HepG2 (cell line): ENCODE data around the gene MYD88.

Experiments
- AHR ChIP-seq: IDR thresholded peaks from 2 replicates; pipeline ENCODE4 v1.6.1; 2018; ENCODE audit warnings: missing genetic modification reagents, missing compliant biosample characterization
- ATM ChIP-seq: fragments of 450-650 bp; IDR thresholded peaks from 2 replicates; pipeline ENCODE4 v1.7.1; 2017; ENCODE audit warnings: mild to moderate bottlenecking, borderline replicate concordance
- BRF2 ChIP-seq: sonication (generic); formaldehyde crosslinking; IDR thresholded peaks from 2 replicates; pipeline ENCODE4 v1.8.1; 2022; ENCODE audit warnings: mild to moderate bottlenecking, missing genetic modification reagents
- GABPA ChIP-seq, 2 experiments: IDR thresholded peaks; 2 replicates each; pipeline ENCODE4 v1.6.1; 2011 to 2016; ENCODE audit warnings: low read depth in 2 of 2, low read length in 1 of 2, missing biosample characterization in 1 of 2, missing genetic modification characterization in 1 of 2
- KLF12 ChIP-seq: sonication (generic); formaldehyde crosslinking; IDR thresholded peaks from 2 replicates; pipeline ENCODE4 v1.4.0; 2020; ENCODE audit warnings: missing genetic modification reagents, borderline replicate concordance
- KLF16 ChIP-seq, 2 experiments: sonication (generic) in 1 of 2; formaldehyde crosslinking in 1 of 2; IDR thresholded peaks; 2 replicates each; pipeline versions ENCODE4 v1.6.1 to v1.8.0; 2016 to 2023; ENCODE audit warnings: missing genetic modification reagents in 2 of 2, missing compliant biosample characterization in 1 of 2
- MEIS2 ChIP-seq: sonication (generic); formaldehyde crosslinking; IDR thresholded peaks from 2 replicates; pipeline ENCODE4 v1.9.0; 2021; ENCODE audit warnings: mild to moderate bottlenecking, missing genetic modification reagents
- POLR2A ChIP-seq, 2 experiments: IDR thresholded peaks; 2 replicates each; pipeline ENCODE4 v1.6.1; 2011; ENCODE audit warnings: low read depth in 2 of 2, low read length in 2 of 2, mild to moderate bottlenecking in 1 of 2, moderate library complexity in 1 of 2; ENCODE audit not compliant: insufficient read depth in 1 of 2
- RBM22 ChIP-seq: fragments of 200-400 bp; formaldehyde crosslinking; optimal IDR thresholded peaks from 2 replicates; pipeline ENCODE3; 2017; ENCODE audit warnings: mild to moderate bottlenecking, low read length, moderate library complexity
- TRIM24 ChIP-seq: sonication (generic); formaldehyde crosslinking; IDR thresholded peaks from 2 replicates; pipeline ENCODE4 v1.8.0; 2022; ENCODE audit warnings: mild to moderate bottlenecking, missing genetic modification reagents
- ZNF350 ChIP-seq: sonication (generic); formaldehyde crosslinking; IDR thresholded peaks from 2 replicates; pipeline ENCODE4 v1.4.0; 2020; ENCODE audit warnings: mild to moderate bottlenecking, low read depth, missing genetic modification reagents, borderline replicate concordance

DNA sequence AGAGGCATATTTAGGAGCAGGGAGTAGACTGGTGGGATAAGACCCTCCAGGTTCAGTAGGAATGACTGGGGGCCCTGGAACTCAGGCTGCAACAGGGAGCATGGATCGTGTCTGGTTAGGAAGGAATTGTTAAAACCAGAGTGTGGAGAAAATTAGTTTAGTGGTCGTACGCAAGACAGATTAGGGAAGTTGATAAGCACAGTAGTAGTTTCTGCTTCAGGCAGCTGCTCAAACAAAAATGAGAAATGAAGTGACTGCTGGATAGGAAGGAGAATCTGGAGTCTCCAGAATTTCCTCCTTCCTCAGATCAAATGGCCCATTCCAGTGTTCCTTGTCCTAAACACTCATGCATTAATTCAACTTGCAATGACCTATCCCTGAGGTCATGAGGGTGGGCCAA lies 11.2 kb downstream of the MYD88 start:
- TF ChIP-seq KLF12 (CRISPR knock-in tag): no peak
- TF ChIP-seq TRIM24 (CRISPR knock-in tag): no peak
- no peak for TF ChIP-seq MEIS2 (CRISPR knock-in tag)
- no peak for TF ChIP-seq AHR (CRISPR knock-in tag)
- TF ChIP-seq ATM: no peak
- TF ChIP-seq KLF16 (CRISPR knock-in tag; IDR thresholded peaks at IDR 0.05): no peak
- TF ChIP-seq GABPA (IDR thresholded peaks at IDR 0.05; ENCODE audit: low read depth, low read length): no peak
- TF ChIP-seq GABPA (CRISPR knock-in tag; IDR thresholded peaks at IDR 0.05; ENCODE audit: low read depth): no peak
- TF ChIP-seq POLR2A (IDR thresholded peaks at IDR 0.05; ENCODE audit: insufficient read depth in 1 of 2, low read depth in 2 of 2, low read length in 2 of 2): no peak
- TF ChIP-seq ZNF350 (CRISPR knock-in tag): no peak
- no peak for TF ChIP-seq RBM22
- no peak for TF ChIP-seq BRF2 (CRISPR knock-in tag)
